Measurements from ENCODE around the gene GGT6.

Gene GGT6

DNA sequence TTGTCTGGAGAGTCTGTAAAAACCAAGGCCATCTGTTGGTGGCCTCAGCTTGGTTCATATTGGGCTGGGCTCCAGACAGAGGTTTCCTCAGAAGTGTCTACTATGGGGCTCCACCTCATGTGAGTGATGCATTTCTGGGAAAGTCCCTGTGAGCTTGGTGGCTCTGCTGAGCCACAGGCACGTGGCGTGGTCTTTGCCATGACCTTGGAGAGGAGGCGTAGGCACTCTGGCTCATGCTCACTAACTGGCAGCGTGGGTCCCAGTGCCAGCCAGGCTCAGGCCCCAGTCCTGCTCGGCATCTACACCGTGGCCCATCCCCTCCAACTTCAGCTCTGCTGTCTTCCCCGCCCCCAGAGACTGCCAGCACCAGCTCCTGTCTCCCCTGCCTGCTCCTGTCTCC is 13.3 kb upstream of the GGT6 start:
- DNase-seq: no peak
- TF ChIP-seq, protein P1, sequence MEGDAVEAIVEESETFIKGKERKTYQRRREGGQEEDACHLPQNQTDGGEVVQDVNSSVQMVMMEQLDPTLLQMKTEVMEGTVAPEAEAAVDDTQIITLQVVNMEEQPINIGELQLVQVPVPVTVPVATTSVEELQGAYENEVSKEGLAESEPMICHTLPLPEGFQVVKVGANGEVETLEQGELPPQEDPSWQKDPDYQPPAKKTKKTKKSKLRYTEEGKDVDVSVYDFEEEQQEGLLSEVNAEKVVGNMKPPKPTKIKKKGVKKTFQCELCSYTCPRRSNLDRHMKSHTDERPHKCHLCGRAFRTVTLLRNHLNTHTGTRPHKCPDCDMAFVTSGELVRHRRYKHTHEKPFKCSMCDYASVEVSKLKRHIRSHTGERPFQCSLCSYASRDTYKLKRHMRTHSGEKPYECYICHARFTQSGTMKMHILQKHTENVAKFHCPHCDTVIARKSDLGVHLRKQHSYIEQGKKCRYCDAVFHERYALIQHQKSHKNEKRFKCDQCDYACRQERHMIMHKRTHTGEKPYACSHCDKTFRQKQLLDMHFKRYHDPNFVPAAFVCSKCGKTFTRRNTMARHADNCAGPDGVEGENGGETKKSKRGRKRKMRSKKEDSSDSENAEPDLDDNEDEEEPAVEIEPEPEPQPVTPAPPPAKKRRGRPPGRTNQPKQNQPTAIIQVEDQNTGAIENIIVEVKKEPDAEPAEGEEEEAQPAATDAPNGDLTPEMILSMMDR (IDR thresholded peaks at IDR 0.05; ENCODE audit: low read depth, low read length): no peak
- peaks cover 13% of the 10 kb centered on the region for H3K4me1 ChIP-seq
- H3K36me3 ChIP-seq: no peaks in the 10 kb centered on the region
- no peaks in the 10 kb centered on the region for H3K27me3 ChIP-seq
- H3K4me3 ChIP-seq (ENCODE audit: low read depth, low read length): no peak overlapping the region
- no peaks in the 10 kb centered on the region for H3K9me3 ChIP-seq

GRCh38 chr17:4573115-4573514 is 12.7 kb upstream of the GGT6 start:
- Histone ChIP-seq H3K27me3 (no peaks in the 10 kb centered on the region), H3K9me3 (no peaks in the 10 kb centered on the region), H3K4me1 (peaks cover 13% of the 10 kb centered on the region), H3K36me3 (no peaks in the 10 kb centered on the region), H3K4me3 (ENCODE audit: low read depth, low read length) (no peak overlapping the region)
- DNase-seq: no peak
- TF ChIP-seq, protein P1 (IDR thresholded peaks at IDR 0.05; ENCODE audit: low read depth, low read length): no peak

DNA sequence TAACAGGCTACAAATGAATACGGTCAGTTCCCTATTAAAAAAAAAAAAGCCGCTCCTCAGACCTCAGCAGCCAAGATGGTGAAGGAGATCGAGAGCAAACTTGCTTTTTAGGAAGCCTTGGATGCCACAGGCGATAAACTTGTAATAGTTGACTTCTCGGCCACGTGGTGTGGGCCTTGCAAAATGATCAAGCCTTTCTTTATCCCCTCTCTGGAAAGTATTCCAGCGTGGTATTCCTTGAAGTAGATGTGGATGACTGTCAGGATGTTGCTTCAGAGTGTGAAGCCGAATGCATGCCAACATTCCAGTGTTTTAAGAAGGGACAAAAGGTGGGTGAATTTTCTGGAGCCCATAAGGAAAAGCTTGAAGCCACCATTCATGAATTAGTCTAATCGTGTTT is 11.8 kb upstream of the GGT6 start:
- TF ChIP-seq, protein P1 (IDR thresholded peaks at IDR 0.05; ENCODE audit: low read depth, low read length): no peak
- Histone ChIP-seq H3K36me3 (no peaks in the 10 kb centered on the region), H3K4me1 (peaks cover 10% of the 10 kb centered on the region), H3K9me3 (no peaks in the 10 kb centered on the region), H3K27me3 (no peaks in the 10 kb centered on the region), H3K4me3 (ENCODE audit: low read depth, low read length) (no peak overlapping the region)
- DNase-seq: no peak

DNA sequence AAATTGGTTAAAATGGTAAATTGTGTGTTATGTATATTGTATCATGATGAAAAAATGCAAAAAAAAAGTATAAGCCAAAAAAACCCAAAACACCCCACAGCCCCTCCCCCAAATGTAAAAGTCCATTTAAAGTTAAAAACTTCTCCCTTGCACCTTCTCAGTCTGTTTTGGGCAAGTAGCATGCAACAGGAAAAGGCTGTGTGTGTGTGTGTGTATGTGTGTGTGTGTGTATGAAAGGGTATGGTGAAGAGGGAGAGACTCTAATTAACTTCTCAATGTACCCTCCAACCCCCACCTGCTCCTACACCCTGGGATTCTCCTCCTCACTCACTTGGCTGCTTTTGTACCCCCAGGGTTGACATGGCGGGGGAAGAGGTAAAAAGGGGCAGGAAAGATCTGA is 9.2 kb upstream of the GGT6 start:
- H3K27me3 ChIP-seq: no peaks in the 10 kb centered on the region
- H3K4me1 ChIP-seq: peaks cover 3% of the 10 kb centered on the region; the same call in 1 of the 2 replicates
- no peaks in the 10 kb centered on the region for H3K36me3 ChIP-seq
- no peak overlapping the region for H3K4me3 ChIP-seq (ENCODE audit: low read depth, low read length)
- no peak for DNase-seq
- no peaks in the 10 kb centered on the region for H3K9me3 ChIP-seq
- TF ChIP-seq, protein P1 (IDR thresholded peaks at IDR 0.05; ENCODE audit: low read depth, low read length): no peak

- DNase-seq: peak; percentile 61
- TF ChIP-seq, protein P1 (IDR thresholded peaks at IDR 0.05; ENCODE audit: low read depth, low read length): peak; percentile 76
- H3K4me3 ChIP-seq (ENCODE audit: low read depth, low read length): no peak overlapping the region
Observed at GRCh38 chr17:4566785-4567184, 6.4 kb upstream of the GGT6 start.

GRCh38 chr17:4565209-4566141 is 5.1 kb upstream of the GGT6 start:
- no peak overlapping the region for H3K4me3 ChIP-seq (ENCODE audit: low read depth, low read length)
- H3K9me3 ChIP-seq: no peaks in the 10 kb centered on the region
- DNase-seq: peak; percentile 58
- TF ChIP-seq, protein P1 (IDR thresholded peaks at IDR 0.05; ENCODE audit: low read depth, low read length): peak; percentile 76
- no peaks in the 10 kb centered on the region for H3K27me3 ChIP-seq
- peaks cover 3% of the 10 kb centered on the region; the same call in 1 of the 2 replicates for H3K4me1 ChIP-seq
- no peaks in the 10 kb centered on the region for H3K36me3 ChIP-seq

More at GRCh38 chr17:4566785-4567184, 6.4 kb upstream of the GGT6 start:
- H3K36me3 ChIP-seq: no peaks in the 10 kb centered on the region
- no peaks in the 10 kb centered on the region for H3K27me3 ChIP-seq
- H3K9me3 ChIP-seq: no peaks in the 10 kb centered on the region
- H3K4me1 ChIP-seq: peaks cover 3% of the 10 kb centered on the region; the same call in 1 of the 2 replicates

Data from BE2C (cell line).